Neural progenitor cell (in vitro differentiated cells): Measurements from ENCODE around the gene JAG1. TPM values are rescaled to one million over a fixed set of nuclear protein-coding genes. Genes with fewer than 3 reads are reported as not detected.
A peak's percentile ranks its signal among the peaks of the same experiment; 100 is the strongest.

ENCODE experiments used
- DNase-seq: peaks from one replicate; pipeline ENCODE4 v3.0.0-alpha.2; 2016; ENCODE audit warnings: low spot score
- H2AFZ ChIP-seq: fragments of 200-600 bp; sonication (generic); replicated peaks from 2 replicates; pipeline ENCODE4 v1.6.1; 2016; ENCODE audit warnings: antibody characterized with exemption
- H3F3A ChIP-seq: fragments of 200-600 bp; sonication (generic); 2 replicates; pipeline ENCODE4 v1.6.1; 2016; ENCODE audit warnings: antibody characterized with exemption, low read depth
- H3K27ac ChIP-seq: fragments of 200-600 bp; sonication (generic); 2 replicates; pipeline ENCODE4 v1.5.1; 2016; ENCODE audit warnings: mild to moderate bottlenecking
- H3K27me3 ChIP-seq: fragments of 200-600 bp; sonication (generic); 2 replicates; pipeline ENCODE4 v1.6.1; 2016; ENCODE audit warnings: mild to moderate bottlenecking, moderate library complexity
- H3K36me3 ChIP-seq: fragments of 200-600 bp; sonication (generic); 2 replicates; pipeline ENCODE4 v1.5.1; 2016
- H3K4me1 ChIP-seq: fragments of 200-600 bp; sonication (generic); 2 replicates; pipeline ENCODE4 v1.6.1; 2016; ENCODE audit warnings: mixed run types
- H3K4me2 ChIP-seq: fragments of 200-600 bp; sonication (generic); 2 replicates; pipeline ENCODE4 v1.6.1; 2016
- H3K4me3 ChIP-seq: fragments of 200-600 bp; sonication (generic); 2 replicates; pipeline ENCODE4 v1.5.1; 2016
- H3K79me2 ChIP-seq: fragments of 200-600 bp; sonication (generic); 2 replicates; pipeline ENCODE4 v1.6.1; 2016; ENCODE audit warnings: low read depth
- H3K9ac ChIP-seq: fragments of 200-600 bp; sonication (generic); 2 replicates; pipeline ENCODE4 v1.6.1; 2016
- H3K9me3 ChIP-seq: fragments of 200-600 bp; sonication (generic); 2 replicates; pipeline ENCODE4 v1.5.1; 2016; ENCODE audit warnings: low read depth
- H4K20me1 ChIP-seq: fragments of 200-600 bp; sonication (generic); 2 replicates; pipeline ENCODE4 v1.6.1; 2016; ENCODE audit warnings: low read depth
- H3K27ac Mint-ChIP-seq: 3 replicates; pipeline ENCODE4 v1.8.0; 2021; ENCODE audit warnings: mixed read lengths
- H3K27me3 Mint-ChIP-seq: 2 replicates; pipeline ENCODE4 v1.8.0; 2022; ENCODE audit warnings: low read depth, mild to moderate bottlenecking, inconsistent platforms, moderate library complexity, mixed read lengths; ENCODE audit not compliant: insufficient read depth
- H3K36me3 Mint-ChIP-seq: 3 replicates; pipeline ENCODE4 v1.8.0; 2021; ENCODE audit warnings: mixed read lengths
- H3K4me1 Mint-ChIP-seq: 3 replicates; pipeline ENCODE4 v1.8.0; 2021; ENCODE audit warnings: mixed read lengths
- H3K4me3 Mint-ChIP-seq: 3 replicates; pipeline ENCODE4 v1.8.0; 2021; ENCODE audit warnings: mild to moderate bottlenecking, moderate library complexity, mixed read lengths
- H3K9me3 Mint-ChIP-seq: 3 replicates; pipeline ENCODE4 v1.8.0; 2020; ENCODE audit warnings: mixed read lengths
- EZH2 ChIP-seq: fragments of 200-600 bp; sonication (generic); IDR thresholded peaks from 2 replicates; pipeline ENCODE4 v1.6.1; 2017; ENCODE audit warnings: antibody characterized with exemption, mild to moderate bottlenecking, moderate library complexity
- EZH2phosphoT487 ChIP-seq: fragments of 200-600 bp; sonication (generic); IDR thresholded peaks from 2 replicates; pipeline ENCODE4 v1.6.1; 2017; ENCODE audit warnings: antibody characterized with exemption
- total RNA-seq: library from RNA; depleted of rRNA; stranded (reverse); fragments of >200 nt; gene quantifications from 2 replicates; pipeline ENCODE4 v1.2.3, GENCODE V29; 2015; ENCODE audit warnings: low replicate concordance
- TF ChIP-seq, protein P1 (sequence below): fragments of 200-600 bp; sonication (generic); IDR thresholded peaks from 2 replicates; pipeline ENCODE4 v1.5.1; 2017; ENCODE audit warnings: antibody characterized with exemption, mild to moderate bottlenecking

Gene JAG1
- total RNA-seq, 1 donor from 2014 or later, result 129 TPM

DNA sequence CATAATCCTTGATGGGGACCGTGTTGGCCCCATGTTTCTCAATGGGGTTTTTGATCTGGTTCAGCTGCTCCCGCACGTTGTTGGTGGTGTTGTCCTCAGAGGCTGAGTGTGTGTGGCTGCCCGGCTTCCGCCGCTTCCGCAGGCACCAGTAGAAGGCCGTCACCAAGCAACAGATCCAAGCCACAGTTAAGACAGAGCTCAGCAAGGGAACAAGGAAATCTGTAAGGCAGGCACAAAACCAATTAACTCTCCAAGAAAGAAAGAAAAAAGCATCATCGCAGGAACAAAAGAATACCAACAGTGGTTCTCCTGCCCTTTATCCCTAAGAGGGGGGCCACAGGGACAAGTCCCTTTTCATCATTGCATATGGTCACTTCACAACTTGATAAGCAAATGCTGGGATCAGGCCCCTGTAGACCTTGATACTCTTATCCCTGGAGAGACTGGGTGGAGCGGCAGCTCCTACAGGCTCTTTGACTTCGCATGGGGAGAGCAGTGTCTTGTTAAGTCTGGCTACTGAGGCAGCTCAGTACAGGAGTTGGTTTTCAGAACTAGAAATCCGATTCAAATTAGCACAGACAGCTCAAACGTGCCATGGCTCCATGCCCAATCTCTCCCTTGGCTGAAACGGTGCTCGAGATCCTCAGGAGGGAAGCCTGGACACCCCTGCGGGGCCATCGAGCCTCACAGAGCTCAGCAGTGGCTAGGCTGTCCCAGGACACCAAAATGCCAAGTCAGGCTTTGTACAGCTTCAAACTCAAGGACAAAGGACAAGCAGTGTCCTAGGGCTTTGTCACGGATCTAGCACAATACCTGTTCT lies 33.9 kb downstream of the JAG1 start:
- Mint-ChIP-seq H3K27ac (peak overlapping the region; percentile 84), H3K36me3 (peaks cover 52% of the 10 kb centered on the region), H3K27me3 (peaks cover 5% of the 10 kb centered on the region), H3K4me1 (peaks cover 92% of the 10 kb centered on the region), H3K4me3 (peak overlapping the region; percentile 61), H3K9me3 (no peaks in the 10 kb centered on the region)
- H3K27ac ChIP-seq, result peak overlapping the region; percentile 86
- H3K36me3 ChIP-seq, result peaks cover 11% of the 10 kb centered on the region
- H3K79me2 ChIP-seq, result peaks cover 23% of the 10 kb centered on the region
- peaks cover 63% of the 10 kb centered on the region for H3K4me1 ChIP-seq
- peak; percentile 86 for DNase-seq
- H3K27me3 ChIP-seq, result no peaks in the 10 kb centered on the region
- peaks cover 81% of the 10 kb centered on the region for H3F3A ChIP-seq
- no peak overlapping the region for H2AFZ ChIP-seq
- H4K20me1 ChIP-seq, result peaks cover 82% of the 10 kb centered on the region
- no peaks in the 10 kb centered on the region for H3K9me3 ChIP-seq
- TF ChIP-seq EZH2phosphoT487 (peak; percentile 60), EZH2 (peak; percentile 12)
- TF ChIP-seq, protein P1, sequence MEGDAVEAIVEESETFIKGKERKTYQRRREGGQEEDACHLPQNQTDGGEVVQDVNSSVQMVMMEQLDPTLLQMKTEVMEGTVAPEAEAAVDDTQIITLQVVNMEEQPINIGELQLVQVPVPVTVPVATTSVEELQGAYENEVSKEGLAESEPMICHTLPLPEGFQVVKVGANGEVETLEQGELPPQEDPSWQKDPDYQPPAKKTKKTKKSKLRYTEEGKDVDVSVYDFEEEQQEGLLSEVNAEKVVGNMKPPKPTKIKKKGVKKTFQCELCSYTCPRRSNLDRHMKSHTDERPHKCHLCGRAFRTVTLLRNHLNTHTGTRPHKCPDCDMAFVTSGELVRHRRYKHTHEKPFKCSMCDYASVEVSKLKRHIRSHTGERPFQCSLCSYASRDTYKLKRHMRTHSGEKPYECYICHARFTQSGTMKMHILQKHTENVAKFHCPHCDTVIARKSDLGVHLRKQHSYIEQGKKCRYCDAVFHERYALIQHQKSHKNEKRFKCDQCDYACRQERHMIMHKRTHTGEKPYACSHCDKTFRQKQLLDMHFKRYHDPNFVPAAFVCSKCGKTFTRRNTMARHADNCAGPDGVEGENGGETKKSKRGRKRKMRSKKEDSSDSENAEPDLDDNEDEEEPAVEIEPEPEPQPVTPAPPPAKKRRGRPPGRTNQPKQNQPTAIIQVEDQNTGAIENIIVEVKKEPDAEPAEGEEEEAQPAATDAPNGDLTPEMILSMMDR, result no peak
- H3K4me2 ChIP-seq, result peak overlapping the region; percentile 44
- H3K9ac ChIP-seq, result no peak overlapping the region
- peak overlapping the region; percentile 4 for H3K4me3 ChIP-seq

DNA sequence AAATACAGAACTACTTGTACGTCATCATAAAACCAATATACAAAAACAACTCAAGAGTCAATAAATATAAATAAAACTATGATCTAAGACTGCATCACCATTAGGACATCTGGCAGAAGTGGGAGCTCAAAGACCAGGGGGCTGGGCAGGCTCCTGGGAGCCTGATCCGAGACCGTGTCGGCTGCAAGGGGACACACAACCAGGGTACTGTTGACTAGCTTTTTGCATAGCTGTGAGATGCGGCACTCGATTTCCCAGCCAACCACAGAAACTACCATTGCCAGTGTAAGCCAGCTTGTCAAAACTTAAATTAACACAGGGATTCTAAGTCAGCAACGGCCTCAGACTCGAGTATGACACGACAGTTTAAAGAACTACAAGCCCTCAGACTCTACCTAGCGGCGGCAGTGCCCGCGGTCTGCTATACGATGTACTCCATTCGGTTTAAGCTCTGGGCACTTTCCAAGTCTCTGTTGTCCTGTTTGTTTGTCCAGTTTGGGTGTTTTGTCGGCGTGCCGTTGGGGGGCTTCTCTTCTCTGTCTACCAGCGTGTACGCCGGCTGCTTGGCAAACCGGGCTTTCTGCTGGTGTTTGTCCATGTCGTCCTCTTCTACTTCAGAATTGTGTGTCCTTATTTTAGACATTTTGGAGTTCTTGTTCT lies 34.6 kb downstream of the JAG1 start:
- H3F3A ChIP-seq, result peaks cover 78% of the 10 kb centered on the region
- TF ChIP-seq EZH2 (no peak), EZH2phosphoT487 (no peak)
- TF ChIP-seq, protein P1, result no peak
- H3K9me3 ChIP-seq, result no peaks in the 10 kb centered on the region
- peaks cover 50% of the 10 kb centered on the region for H3K36me3 Mint-ChIP-seq
- peak overlapping the region; percentile 44 for H3K4me2 ChIP-seq
- H3K9ac ChIP-seq, result no peak overlapping the region
- H2AFZ ChIP-seq, result no peak overlapping the region
- H3K27ac Mint-ChIP-seq, result peak overlapping the region; percentile 84
- peaks cover 5% of the 10 kb centered on the region for H3K27me3 Mint-ChIP-seq
- peak overlapping the region; percentile 4 for H3K4me3 ChIP-seq
- H3K27ac ChIP-seq, result peak overlapping the region; percentile 86
- H3K79me2 ChIP-seq, result peaks cover 23% of the 10 kb centered on the region
- H3K4me3 Mint-ChIP-seq, result peak overlapping the region; percentile 61
- peaks cover 75% of the 10 kb centered on the region for H4K20me1 ChIP-seq
- H3K4me1 ChIP-seq, result peaks cover 70% of the 10 kb centered on the region
- DNase-seq, result peak; percentile 51
- H3K27me3 ChIP-seq, result no peaks in the 10 kb centered on the region
- no peaks in the 10 kb centered on the region for H3K9me3 Mint-ChIP-seq
- peaks cover 94% of the 10 kb centered on the region for H3K4me1 Mint-ChIP-seq
- H3K36me3 ChIP-seq, result peaks cover 11% of the 10 kb centered on the region

DNA sequence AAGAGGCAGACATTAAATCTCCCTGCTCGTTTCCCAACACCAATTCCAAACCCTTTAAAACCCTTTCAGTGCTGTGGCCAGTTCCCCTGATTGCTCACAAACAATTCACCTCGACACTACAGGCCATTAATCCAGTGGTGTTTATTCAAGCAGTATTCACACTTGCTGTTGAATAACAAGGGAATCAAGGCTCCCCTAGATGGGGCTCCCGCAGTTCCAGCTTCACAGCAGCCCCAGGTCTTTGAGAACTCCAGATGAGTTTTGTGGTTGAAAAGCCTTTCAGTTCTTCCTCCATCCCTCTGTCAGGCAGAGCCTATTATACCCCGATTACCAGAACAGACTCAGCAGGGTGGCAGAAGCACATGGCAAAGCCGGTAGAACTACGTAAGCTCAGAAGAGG lies 36.2 kb downstream of the JAG1 start:
- DNase-seq, result peak; percentile 92
- Histone ChIP-seq H3K4me3 (no peak overlapping the region), H3K27me3 (no peaks in the 10 kb centered on the region), H3K79me2 (peaks cover 23% of the 10 kb centered on the region), H3K4me2 (peak overlapping the region; percentile 49), H3F3A (peaks cover 80% of the 10 kb centered on the region), H2AFZ (no peak overlapping the region), H4K20me1 (peaks cover 58% of the 10 kb centered on the region), H3K9me3 (no peaks in the 10 kb centered on the region), H3K9ac (no peak overlapping the region), H3K27ac (peak overlapping the region; percentile 88), H3K4me1 (peaks cover 87% of the 10 kb centered on the region), H3K36me3 (peaks cover 7% of the 10 kb centered on the region)
- Mint-ChIP-seq H3K27me3 (peaks cover 8% of the 10 kb centered on the region), H3K9me3 (no peaks in the 10 kb centered on the region), H3K4me1 (peaks cover 96% of the 10 kb centered on the region), H3K4me3 (peak overlapping the region; percentile 71), H3K36me3 (peaks cover 37% of the 10 kb centered on the region), H3K27ac (peak overlapping the region; percentile 91)
- TF ChIP-seq EZH2phosphoT487 (peak; percentile 79), EZH2 (no peak)
